Endothelial cell of umbilical vein (primary cell): ENCODE data around the gene KLHL21. TPM values are rescaled to one million over a fixed set of nuclear protein-coding genes. Genes with fewer than 3 reads are reported as not detected.

Experiments used
- BruUV-seq: library from RNA; stranded (reverse); fragments of 400-500 nt; replicated peaks from 2 replicates; lab custom pipeline; 2021; lab: Mats Ljungman, UMichigan
- CTCF ChIA-PET: fragments of 300-600, 350-600 bp; sonication (Branson Sonifier 250); formaldehyde crosslinking; loops from one replicate; lab custom pipeline; 2021; ENCODE audit warnings: antibody characterized with exemption, inconsistent platforms; lab: Charles Lee
- POLR2A ChIA-PET: fragments of 300-600, 350-600 bp; sonication (Branson Sonifier 250); formaldehyde crosslinking; loops from one replicate; lab custom pipeline; 2021; ENCODE audit warnings: antibody characterized with exemption, inconsistent platforms; lab: Charles Lee
- DNase-seq: peaks from one replicate; pipeline ENCODE4 v3.0.0-alpha.2; 2011; ENCODE audit warnings: low read depth, low spot score
- FAIRE-seq: peaks from 2 replicates; lab custom pipeline; 2011; peaks lifted over from hg19 to GRCh38; lab: Jason Lieb, UNC
- H2AFZ ChIP-seq: 2 replicates; pipeline ENCODE4 v1.6.0; 2012; ENCODE audit warnings: low read depth, low read length, control low read depth, inconsistent platforms
- H3K27ac ChIP-seq: 2 replicates; pipeline ENCODE4 v1.5.1; 2011; ENCODE audit warnings: low read depth, mild to moderate bottlenecking, control low read depth, low read length, moderate library complexity; ENCODE audit not compliant: insufficient read depth
- H3K27me3 ChIP-seq, 2 experiments: 2 replicates each; pipeline versions ENCODE4 v1.6.0 to v1.6.1; 2011; ENCODE audit warnings: low read length in 2 of 2, mixed read lengths in 1 of 2; ENCODE audit not compliant: control insufficient read depth in 2 of 2, insufficient read depth in 2 of 2
- H3K36me3 ChIP-seq, 2 experiments: 2 replicates in 1 of 2; 3 replicates in 1 of 2; pipeline ENCODE4 v1.5.1; 2011; ENCODE audit warnings: low read length in 2 of 2, mild to moderate bottlenecking in 1 of 2, moderate library complexity in 1 of 2; ENCODE audit not compliant: control insufficient read depth in 2 of 2, insufficient read depth in 2 of 2; ENCODE audit errors: extremely low read depth in 1 of 2
- H3K4me1 ChIP-seq: 3 replicates; pipeline ENCODE4 v1.5.1; 2011; ENCODE audit warnings: mild to moderate bottlenecking, low read length; ENCODE audit not compliant: control insufficient read depth, insufficient read depth; ENCODE audit errors: extremely low read depth
- H3K4me2 ChIP-seq: 2 replicates; pipeline ENCODE4 v1.6.1; 2011; ENCODE audit warnings: low read length, control low read depth, mixed read lengths; ENCODE audit not compliant: insufficient read depth
- H3K4me3 ChIP-seq, 3 experiments: fragments of 200-600 bp in 1 of 3; sonication (generic), shearing (Covaris generic) in 1 of 3; replicated peaks in 1 of 3; 2 replicates each; pipeline ENCODE4 v1.5.1; 2011 to 2016; ENCODE audit warnings: control low read depth in 3 of 3, low read length in 3 of 3, mild to moderate bottlenecking in 2 of 3, inconsistent platforms in 1 of 3, low read depth in 1 of 3, moderate library complexity in 1 of 3; ENCODE audit not compliant: insufficient read depth in 1 of 3
- H3K79me2 ChIP-seq: 2 replicates; pipeline ENCODE4 v1.6.0; 2012; ENCODE audit warnings: low read length, inconsistent platforms; ENCODE audit not compliant: control insufficient read depth, insufficient read depth
- H3K9ac ChIP-seq: replicated peaks from 2 replicates; pipeline ENCODE3; 2011; ENCODE audit warnings: low read length, control low read depth; ENCODE audit not compliant: insufficient read depth; ENCODE audit errors: extremely low read depth
- H3K9me1 ChIP-seq: replicated peaks from 3 replicates; pipeline ENCODE4 v1.6.0; 2011; ENCODE audit warnings: mild to moderate bottlenecking, low read length; ENCODE audit not compliant: control insufficient read depth, insufficient read depth; ENCODE audit errors: extremely low read depth
- H3K9me3 ChIP-seq: replicated peaks from 2 replicates; pipeline ENCODE4 v1.5.1; 2012; ENCODE audit warnings: low read length, inconsistent platforms; ENCODE audit not compliant: control insufficient read depth, insufficient read depth
- H4K20me1 ChIP-seq: replicated peaks from 2 replicates; pipeline ENCODE3; 2011; ENCODE audit warnings: mild to moderate bottlenecking, low read length; ENCODE audit not compliant: control insufficient read depth, insufficient read depth; ENCODE audit errors: extremely low read depth
- EZH2 ChIP-seq: IDR thresholded peaks from 2 replicates; pipeline ENCODE4 v1.6.1; 2012; ENCODE audit warnings: borderline replicate concordance, low read depth, mild to moderate bottlenecking, moderate library complexity, low read length, inconsistent platforms; ENCODE audit not compliant: severe bottlenecking
- FOS ChIP-seq: IDR thresholded peaks from 2 replicates; pipeline ENCODE4 v1.6.1; 2011; ENCODE audit warnings: mild to moderate bottlenecking, low read length, moderate library complexity, borderline replicate concordance; ENCODE audit not compliant: insufficient read depth
- GATA2 ChIP-seq: IDR thresholded peaks from 2 replicates; pipeline ENCODE4 v1.7.0; 2011; ENCODE audit warnings: low read depth, mild to moderate bottlenecking, moderate library complexity, mixed read lengths, low read length; ENCODE audit not compliant: insufficient read length, insufficient read depth
- JUN ChIP-seq: IDR thresholded peaks from 2 replicates; pipeline ENCODE4 v1.6.1; 2011; ENCODE audit warnings: borderline replicate concordance, low read depth; ENCODE audit not compliant: insufficient read length, insufficient read depth
- MYC ChIP-seq: IDR thresholded peaks from one replicate; pipeline ENCODE4 v1.6.1; 2011; ENCODE audit warnings: mild to moderate bottlenecking, low read depth, low read length
- POLR2A ChIP-seq: IDR thresholded peaks from 2 replicates; pipeline ENCODE4 v1.6.1; 2012; ENCODE audit warnings: low read depth, mild to moderate bottlenecking, control low read depth, low read length
- POLR2AphosphoS5 ChIP-seq: IDR thresholded peaks from 2 replicates; pipeline ENCODE4 v1.6.1; 2012; ENCODE audit warnings: low read depth, mild to moderate bottlenecking, control low read depth, low read length, moderate library complexity; ENCODE audit not compliant: insufficient read depth
- dilution Hi-C: fragments of 300-500 bp; cut with MboI; formaldehyde crosslinking; loops from one replicate; pipeline ENCODE4 v1.15.0; 2019; ENCODE audit warnings: low sequenced_read_pairs; ENCODE audit not compliant: extremely low pct_ligation_motif_present
- intact Hi-C: fragments of 100-400 bp; cut with micrococcal nuclease; formaldehyde crosslinking; loops from one replicate; pipeline ENCODE4 v1.10.0; 2022
- polyA plus RNA-seq, 4 experiments: library from polyadenylated mRNA; depleted of rRNA in 3 of 4; stranded (reverse) in 3 of 4; unstranded in 1 of 4; fragments of >200 nt; gene quantifications; 2 replicates each; pipeline versions ENCODE4 v1.2.1 to v1.2.3, GENCODE V29; 2011 to 2012; ENCODE audit warnings: missing spikeins in 1 of 4
- total RNA-seq: library from RNA; stranded (reverse); gene quantifications from 2 replicates; pipeline ENCODE4 v1.2.3, GENCODE V29; 2021
- TF ChIP-seq, protein P1 (sequence below), 2 donors: IDR thresholded peaks; 1 replicate in 1 of 2; 2 replicates in 1 of 2; pipeline ENCODE4 v1.5.1; 2011; ENCODE audit warnings: low read length in 2 of 2, mild to moderate bottlenecking in 2 of 2, moderate library complexity in 2 of 2, control low read depth in 1 of 2, inconsistent platforms in 1 of 2, low read depth in 1 of 2; ENCODE audit not compliant: insufficient read depth in 1 of 2; ENCODE audit errors: extremely low read depth in 1 of 2
- TF ChIP-seq, protein P2 (sequence below): IDR thresholded peaks from 2 replicates; pipeline ENCODE4 v1.6.1; 2011; ENCODE audit not compliant: insufficient read depth, insufficient read length

The KLHL21 gene
- total and polyA plus RNA-seq, 2 donors (not counting 3 experiments of a cell fraction or from before 2014, with no cell fraction given): 18.0 to 22.4 TPM

DNA sequence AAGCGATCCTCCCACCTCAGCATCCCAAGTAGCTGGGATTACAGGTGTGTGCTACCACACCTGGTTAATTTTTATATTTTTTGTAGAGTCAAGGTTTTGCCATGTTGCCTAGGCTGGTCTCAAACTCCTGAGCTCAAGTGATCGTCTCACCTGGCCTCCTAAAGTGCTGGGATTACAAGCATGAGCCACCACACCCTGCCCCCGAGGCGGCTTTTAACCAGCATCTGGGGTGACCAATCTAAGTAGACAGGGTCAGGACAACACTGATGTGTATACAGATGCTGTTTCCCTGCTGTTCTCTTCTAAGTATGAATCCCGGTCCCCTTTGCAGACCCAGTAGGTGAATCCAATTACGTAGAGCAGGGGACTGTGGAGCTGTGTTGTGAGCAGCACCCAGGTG lies 45.9 kb upstream of the KLHL21 start:
- TF ChIP-seq POLR2A: no peak
- no peak for TF ChIP-seq MYC
- TF ChIP-seq, protein P1, sequence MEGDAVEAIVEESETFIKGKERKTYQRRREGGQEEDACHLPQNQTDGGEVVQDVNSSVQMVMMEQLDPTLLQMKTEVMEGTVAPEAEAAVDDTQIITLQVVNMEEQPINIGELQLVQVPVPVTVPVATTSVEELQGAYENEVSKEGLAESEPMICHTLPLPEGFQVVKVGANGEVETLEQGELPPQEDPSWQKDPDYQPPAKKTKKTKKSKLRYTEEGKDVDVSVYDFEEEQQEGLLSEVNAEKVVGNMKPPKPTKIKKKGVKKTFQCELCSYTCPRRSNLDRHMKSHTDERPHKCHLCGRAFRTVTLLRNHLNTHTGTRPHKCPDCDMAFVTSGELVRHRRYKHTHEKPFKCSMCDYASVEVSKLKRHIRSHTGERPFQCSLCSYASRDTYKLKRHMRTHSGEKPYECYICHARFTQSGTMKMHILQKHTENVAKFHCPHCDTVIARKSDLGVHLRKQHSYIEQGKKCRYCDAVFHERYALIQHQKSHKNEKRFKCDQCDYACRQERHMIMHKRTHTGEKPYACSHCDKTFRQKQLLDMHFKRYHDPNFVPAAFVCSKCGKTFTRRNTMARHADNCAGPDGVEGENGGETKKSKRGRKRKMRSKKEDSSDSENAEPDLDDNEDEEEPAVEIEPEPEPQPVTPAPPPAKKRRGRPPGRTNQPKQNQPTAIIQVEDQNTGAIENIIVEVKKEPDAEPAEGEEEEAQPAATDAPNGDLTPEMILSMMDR (IDR thresholded peaks at IDR 0.05; ENCODE audit: extremely low read depth in 1 of 2, insufficient read depth in 1 of 2, low read depth in 1 of 2, low read length in 2 of 2): no peak
- TF ChIP-seq, protein P2, sequence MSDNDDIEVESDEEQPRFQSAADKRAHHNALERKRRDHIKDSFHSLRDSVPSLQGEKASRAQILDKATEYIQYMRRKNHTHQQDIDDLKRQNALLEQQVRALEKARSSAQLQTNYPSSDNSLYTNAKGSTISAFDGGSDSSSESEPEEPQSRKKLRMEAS: no peak
- no peak for TF ChIP-seq GATA2
- TF ChIP-seq JUN: no peak
- no peak for TF ChIP-seq EZH2
- TF ChIP-seq FOS: no peak
- TF ChIP-seq POLR2AphosphoS5: no peak
- Histone ChIP-seq H3K4me2 (no peak overlapping the region), H4K20me1 (no peaks in the 10 kb centered on the region), H3K27ac (no peak overlapping the region), H3K27me3 (no peaks in the 10 kb centered on the region), H3K9me1 (no peaks in the 10 kb centered on the region), H3K4me3 (no peak overlapping the region), H3K4me1 (no peaks in the 10 kb centered on the region), H2AFZ (no peak overlapping the region), H3K9ac (no peak overlapping the region), H3K36me3 (peaks cover 0 to 15% of the 10 kb centered on the region in 2 experiments), H3K9me3 (no peaks in the 10 kb centered on the region), H3K79me2 (no peaks in the 10 kb centered on the region)
- intact Hi-C loops (no loop called here), dilution Hi-C loops (no loop called here)
- no TSS peak for BruUV-seq
- FAIRE-seq (no peak), DNase-seq (no peak)
- CTCF ChIA-PET: no interaction called here
- POLR2A ChIA-PET: no interaction called here
